Fibroblast of the aortic adventitia (primary cell): Measurements from ENCODE around the gene PPP1R37. TPM values are rescaled to one million over a fixed set of nuclear protein-coding genes. Genes with fewer than 3 reads are reported as not detected.

Experiments
- DNase-seq: peaks from one replicate; pipeline ENCODE4 v3.0.0-alpha.2; 2010; ENCODE audit warnings: low read depth
- H3K4me3 ChIP-seq: 2 replicates; pipeline ENCODE4 v1.5.1; 2011; ENCODE audit warnings: low read depth, mild to moderate bottlenecking, control low read depth, low read length, moderate library complexity
- CTCF ChIP-seq: IDR thresholded peaks from 2 replicates; pipeline ENCODE4 v1.5.1; 2011; ENCODE audit warnings: mild to moderate bottlenecking, low read length, control low read depth, inconsistent platforms; ENCODE audit not compliant: insufficient read depth
- total RNA-seq: library from RNA; depleted of rRNA; stranded (reverse); fragments of >200 nt; gene quantifications from 2 replicates; pipeline ENCODE4 v1.2.3, GENCODE V29; 2012; ENCODE audit warnings: low replicate concordance

The PPP1R37 gene
- total RNA-seq, 1 donor = 28.0 TPM

- no peak for DNase-seq
- TF ChIP-seq CTCF = no peak
- H3K4me3 ChIP-seq = no peak overlapping the region
These were observed 70.9 kb downstream of the PPP1R37 start for GRCh38 chr19:45163751-45164460.

- TF ChIP-seq CTCF = no peak
- no peak overlapping the region for H3K4me3 ChIP-seq
- peak; percentile 57 for DNase-seq
These were observed 71.8 kb downstream of the PPP1R37 start for GRCh38 chr19:45164577-45165335.

GRCh38 chr19:45166723-45167252, 73.8 kb downstream of the PPP1R37 start:
- no peak overlapping the region for H3K4me3 ChIP-seq
- DNase-seq = no peak
- TF ChIP-seq CTCF = no peak

- H3K4me3 ChIP-seq = no peak overlapping the region
- TF ChIP-seq CTCF = no peak
- no peak for DNase-seq
These were observed 75.9 kb downstream of the PPP1R37 start for GRCh38 chr19:45168767-45169351.

- H3K4me3 ChIP-seq = no peak overlapping the region
- no peak for DNase-seq
- no peak for TF ChIP-seq CTCF
These were observed 76.6 kb downstream of the PPP1R37 start for GRCh38 chr19:45169602-45170001.

GRCh38 chr19:45170146-45171106, 77.4 kb downstream of the PPP1R37 start:
- no peak overlapping the region for H3K4me3 ChIP-seq
- DNase-seq = no peak

More at GRCh38 chr19:45170146-45171106, 77.4 kb downstream of the PPP1R37 start:
- TF ChIP-seq CTCF = no peak
